Ascending aorta (tissue), 2 donors: ENCODE measurements around the gene MTA3. TPM values are rescaled to one million over a fixed set of nuclear protein-coding genes. Genes with fewer than 3 reads are reported as not detected.

Experiments used
- DNase-seq, 2 donors: peaks; one replicate each; pipeline ENCODE4 v3.0.0-alpha.2; 2019; ENCODE audit warnings: low spot score in 2 of 2
- H3K27ac ChIP-seq, 2 donors: fragments of 200-600 bp; sonication (generic); one replicate each; pipeline ENCODE4 v1.5.1; 2016 to 2017; ENCODE audit warnings: mild to moderate bottlenecking in 1 of 2
- H3K27me3 ChIP-seq: fragments of 200-600 bp; sonication (generic); one replicate; pipeline ENCODE4 v1.5.1; 2017
- H3K36me3 ChIP-seq, 2 donors: fragments of 200-600 bp; sonication (generic); one replicate each; pipeline ENCODE4 v1.5.1; 2016
- H3K4me1 ChIP-seq, 2 donors: fragments of 200-600 bp; sonication (generic); one replicate each; pipeline ENCODE4 v1.5.1; 2016 to 2017; ENCODE audit warnings: mild to moderate bottlenecking in 1 of 2
- H3K4me3 ChIP-seq, 2 donors: fragments of 200-600 bp; sonication (generic); one replicate each; pipeline ENCODE4 v1.5.1; 2016 to 2017; ENCODE audit warnings: mild to moderate bottlenecking in 1 of 2
- H3K9me3 ChIP-seq, 2 donors: fragments of 200-600 bp; sonication (generic); one replicate each; pipeline ENCODE4 v1.5.1; 2016
- CTCF ChIP-seq, 3 experiments: fragments of 200-600 bp in 2 of 3; fragments of 450-650 bp in 1 of 3; sonication (generic) in 2 of 3; IDR thresholded peaks; one replicate each; pipeline ENCODE4 v1.5.1; 2016 to 2019; ENCODE audit warnings: antibody characterized with exemption in 3 of 3, mild to moderate bottlenecking in 1 of 3, moderate library complexity in 1 of 3
- intact Hi-C: fragments of 100-400 bp; cut with DNase I; formaldehyde crosslinking; loops from one replicate; pipeline ENCODE4 v1.15.1; 2023
- total RNA-seq: library from RNA; depleted of rRNA; stranded (reverse); fragments of >200 nt; gene quantifications from one replicate; pipeline ENCODE4 v1.1.0, GENCODE V29; 2016

Gene MTA3
- total RNA-seq, 1 donor from 2014 or later: 59.2 TPM

GRCh38 chr2:42795275-42795674 is 226.8 kb downstream of the MTA3 start:
- no peak for TF ChIP-seq CTCF (IDR thresholded peaks at IDR 0.05)
- DNase-seq: no peak
- Histone ChIP-seq H3K4me1 (peaks cover 5 to 30% of the 10 kb centered on the region in 2 donors), H3K27me3 (no peaks in the 10 kb centered on the region), H3K36me3 (no peaks in the 10 kb centered on the region), H3K27ac (peak overlapping the region; percentile 91 to 97), H3K9me3 (no peaks in the 10 kb centered on the region), H3K4me3 (no peak overlapping the region)
- intact Hi-C loops: loop anchor here (10.0 kb wide), 1 partner anchor 230 kb away; the partner anchor contains the start of gene MTA3

- no peak for DNase-seq
- no peak for TF ChIP-seq CTCF (IDR thresholded peaks at IDR 0.05)
- Histone ChIP-seq H3K4me3 (peak overlapping the region in 1 of 2 donors; percentile 34), H3K27ac (peak overlapping the region; percentile 91 to 97), H3K4me1 (peaks cover 5 to 28% of the 10 kb centered on the region in 2 donors), H3K27me3 (no peaks in the 10 kb centered on the region), H3K9me3 (no peaks in the 10 kb centered on the region), H3K36me3 (no peaks in the 10 kb centered on the region)
- intact Hi-C loops: loop anchor here (10.0 kb wide), 1 partner anchor 231 kb away; the partner anchor contains the start of gene MTA3
Measured at GRCh38 chr2:42795841-42796301, 227.4 kb downstream of the MTA3 start.

GRCh38 chr2:42796427-42797248 is 228.2 kb downstream of the MTA3 start:
- Histone ChIP-seq H3K4me1 (peaks cover 2 to 27% of the 10 kb centered on the region in 2 donors), H3K4me3 (peak overlapping the region in 1 of 2 donors; percentile 34), H3K27me3 (no peaks in the 10 kb centered on the region), H3K9me3 (no peaks in the 10 kb centered on the region), H3K27ac (peak overlapping the region; percentile 91 to 97), H3K36me3 (no peaks in the 10 kb centered on the region)
- intact Hi-C loops: loop anchor here (10.0 kb wide), 1 partner anchor 232 kb away; the partner anchor contains the start of gene MTA3
- no peak for DNase-seq
- TF ChIP-seq CTCF (IDR thresholded peaks at IDR 0.05): no peak

GRCh38 chr2:42797281-42797680 is 228.8 kb downstream of the MTA3 start:
- no peaks in the 10 kb centered on the region for H3K27me3 ChIP-seq
- peak overlapping the region in 1 of 2 donors; percentile 97 for H3K27ac ChIP-seq
- no peak for TF ChIP-seq CTCF (IDR thresholded peaks at IDR 0.05)
- no peak overlapping the region for H3K4me3 ChIP-seq
- intact Hi-C loops: loop anchor here (10.0 kb wide), 1 partner anchor 232 kb away; the partner anchor contains the start of gene MTA3
- H3K4me1 ChIP-seq: peaks cover 2 to 24% of the 10 kb centered on the region in 2 donors
- no peak for DNase-seq
- H3K9me3 ChIP-seq: no peaks in the 10 kb centered on the region
- H3K36me3 ChIP-seq: no peaks in the 10 kb centered on the region

- no peak for TF ChIP-seq CTCF (IDR thresholded peaks at IDR 0.05)
- intact Hi-C loops: loop anchor here (10.0 kb wide), 1 partner anchor 235 kb away; the partner anchor contains the start of gene MTA3
Measured at GRCh38 chr2:42799881-42800280, 231.4 kb downstream of the MTA3 start.

More at GRCh38 chr2:42799881-42800280, 231.4 kb downstream of the MTA3 start:
- H3K27ac ChIP-seq: peak overlapping the region; percentile 6 to 31
- no peak overlapping the region for H3K4me3 ChIP-seq
- no peaks in the 10 kb centered on the region for H3K36me3 ChIP-seq
- DNase-seq: no peak
- no peaks in the 10 kb centered on the region for H3K27me3 ChIP-seq
- H3K9me3 ChIP-seq: no peaks in the 10 kb centered on the region
- H3K4me1 ChIP-seq: peaks cover 0 to 17% of the 10 kb centered on the region in 2 donors
